ENCODE measurements around the gene NAAA. TPM values are rescaled to one million over a fixed set of nuclear protein-coding genes. Genes with fewer than 3 reads are reported as not detected.

NAAA gene
- total and polyA plus RNA-seq, 2 of the 4 experiments (the other 2 are of a cell fraction): 17.6 to 26.4 TPM

DNA sequence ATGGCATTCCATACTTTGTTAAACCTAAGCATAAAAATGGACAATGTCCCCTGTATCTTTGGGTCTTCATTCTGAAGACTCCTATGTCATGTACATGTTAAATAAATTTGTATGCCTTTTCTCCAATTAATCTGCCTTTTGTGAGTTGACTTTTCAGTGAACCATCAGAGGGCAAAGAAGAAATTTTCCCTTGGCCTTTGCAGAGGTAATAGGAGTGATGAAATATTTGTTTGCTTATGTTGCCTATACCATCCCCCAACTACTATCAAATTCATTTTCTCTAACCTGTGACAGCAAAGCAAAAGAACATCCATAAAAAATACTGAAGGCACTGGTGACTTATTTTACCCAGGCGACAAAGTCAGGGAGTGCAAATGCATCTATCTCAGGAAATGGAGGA, 18.2 kb downstream of the NAAA start:
- H3K18ac ChIP-seq (ENCODE audit: low read depth, low read length): no peak overlapping the region
- H4K8ac ChIP-seq (ENCODE audit: low read depth in 2 of 2, low read length in 2 of 2): no peak overlapping the region
- no peaks in the 10 kb centered on the region for H3K79me1 ChIP-seq (ENCODE audit: low read depth in 1 of 2, low read length in 2 of 2)
- no peak overlapping the region for H3K4ac ChIP-seq (ENCODE audit: low read depth, low read length)
- H3K4me1 ChIP-seq (ENCODE audit: control insufficient read depth, insufficient read depth, low read length): peaks cover 3% of the 10 kb centered on the region
- ATAC-seq (ENCODE audit: low read depth) (no peak), DNase-seq (no peak)
- peaks cover 8% of the 10 kb centered on the region; the same call in 1 of the 2 replicates for H3K9me1 ChIP-seq (ENCODE audit: insufficient read depth, low read length)
- POLR2A ChIA-PET (ENCODE audit: unreplicated experiment): no interaction called here
- peaks cover 2% of the 10 kb centered on the region for H3K36me3 ChIP-seq (ENCODE audit: control insufficient read depth, insufficient read depth, low read length)
- H2BK5ac ChIP-seq (ENCODE audit: low read depth, low read length, poor library complexity, severe bottlenecking): no peak overlapping the region
- H4K5ac ChIP-seq (ENCODE audit: low read depth, low read length): no peak overlapping the region
- no peak overlapping the region for H4K91ac ChIP-seq (ENCODE audit: insufficient read depth, low read depth, low read length)
- no peaks in the 10 kb centered on the region for H4K20me1 ChIP-seq (ENCODE audit: insufficient read depth, low read length)
- no peak overlapping the region for H3K23ac ChIP-seq (ENCODE audit: low read depth, low read length)
- no CpG with 5 or more reads among the region's 1 CpG for WGBS, 2 experiments (ENCODE audit: extremely low coverage in 2 of 2, insufficient read length in 1 of 2)
- H2AK5ac ChIP-seq (ENCODE audit: low read depth, low read length): no peak overlapping the region
- dilution Hi-C loops (cut with HindIII; ENCODE audit: low sequenced_read_pairs, unreplicated experiment) (no loop called here), in situ Hi-C loops (cut with MboI; ENCODE audit: low sequenced_read_pairs) (no loop called here), intact Hi-C loops (cut with micrococcal nuclease) (no loop called here)
- H3K56ac ChIP-seq (ENCODE audit: extremely low read depth, insufficient read depth, low read length): no peak overlapping the region
- no peak overlapping the region for H3K4me2 ChIP-seq (ENCODE audit: low read depth, low read length)
- H2BK20ac ChIP-seq (ENCODE audit: low read depth, low read length): no peak overlapping the region
- no peak overlapping the region for H3K9ac ChIP-seq (ENCODE audit: low read depth, low read length)
- CTCF ChIA-PET: no interaction called here
- no peaks in the 10 kb centered on the region for H3K27me3 ChIP-seq (ENCODE audit: control insufficient read depth, insufficient read depth, low read length)
- no peak overlapping the region for H2AK9ac ChIP-seq (replicated peaks; ENCODE audit: low read depth, low read length, poor library complexity)
- no peak overlapping the region for H2AFZ ChIP-seq (replicated peaks; ENCODE audit: low read length, poor library complexity)
- no peak overlapping the region for H3K27ac ChIP-seq (ENCODE audit: insufficient read depth, low read length)
- no TSS peak for BruUV-seq (replicated peaks)
- H2BK120ac ChIP-seq (ENCODE audit: low read depth, low read length): no peak overlapping the region
- no peak overlapping the region for H2BK15ac ChIP-seq (ENCODE audit: low read depth, low read length)
- no peaks in the 10 kb centered on the region for H3K9me3 ChIP-seq (ENCODE audit: control insufficient read depth, insufficient read depth, low read length)
- H3K14ac ChIP-seq (replicated peaks; ENCODE audit: low read depth, low read length): no peak overlapping the region
- TF ChIP-seq NFE2L2 (IDR thresholded peaks at IDR 0.05; ENCODE audit: low read depth, low read length): no peak
- TF ChIP-seq POLR2A (IDR thresholded peaks at IDR 0.05; ENCODE audit: low read depth, low read length): no peak
- TF ChIP-seq RCOR1 (IDR thresholded peaks at IDR 0.05; ENCODE audit: insufficient replicate concordance, low read length): no peak
- no peak for TF ChIP-seq BHLHE40 (IDR thresholded peaks at IDR 0.05; ENCODE audit: low read depth, low read length)
- TF ChIP-seq, protein P1, sequence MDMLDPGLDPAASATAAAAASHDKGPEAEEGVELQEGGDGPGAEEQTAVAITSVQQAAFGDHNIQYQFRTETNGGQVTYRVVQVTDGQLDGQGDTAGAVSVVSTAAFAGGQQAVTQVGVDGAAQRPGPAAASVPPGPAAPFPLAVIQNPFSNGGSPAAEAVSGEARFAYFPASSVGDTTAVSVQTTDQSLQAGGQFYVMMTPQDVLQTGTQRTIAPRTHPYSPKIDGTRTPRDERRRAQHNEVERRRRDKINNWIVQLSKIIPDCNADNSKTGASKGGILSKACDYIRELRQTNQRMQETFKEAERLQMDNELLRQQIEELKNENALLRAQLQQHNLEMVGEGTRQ (IDR thresholded peaks at IDR 0.05; ENCODE audit: low read depth, low read length): no peak
- no peak for TF ChIP-seq FOS (IDR thresholded peaks at IDR 0.05; ENCODE audit: low read depth, low read length)
- TF ChIP-seq RAD21 (IDR thresholded peaks at IDR 0.05; ENCODE audit: low read length): no peak
- TF ChIP-seq, protein P2, sequence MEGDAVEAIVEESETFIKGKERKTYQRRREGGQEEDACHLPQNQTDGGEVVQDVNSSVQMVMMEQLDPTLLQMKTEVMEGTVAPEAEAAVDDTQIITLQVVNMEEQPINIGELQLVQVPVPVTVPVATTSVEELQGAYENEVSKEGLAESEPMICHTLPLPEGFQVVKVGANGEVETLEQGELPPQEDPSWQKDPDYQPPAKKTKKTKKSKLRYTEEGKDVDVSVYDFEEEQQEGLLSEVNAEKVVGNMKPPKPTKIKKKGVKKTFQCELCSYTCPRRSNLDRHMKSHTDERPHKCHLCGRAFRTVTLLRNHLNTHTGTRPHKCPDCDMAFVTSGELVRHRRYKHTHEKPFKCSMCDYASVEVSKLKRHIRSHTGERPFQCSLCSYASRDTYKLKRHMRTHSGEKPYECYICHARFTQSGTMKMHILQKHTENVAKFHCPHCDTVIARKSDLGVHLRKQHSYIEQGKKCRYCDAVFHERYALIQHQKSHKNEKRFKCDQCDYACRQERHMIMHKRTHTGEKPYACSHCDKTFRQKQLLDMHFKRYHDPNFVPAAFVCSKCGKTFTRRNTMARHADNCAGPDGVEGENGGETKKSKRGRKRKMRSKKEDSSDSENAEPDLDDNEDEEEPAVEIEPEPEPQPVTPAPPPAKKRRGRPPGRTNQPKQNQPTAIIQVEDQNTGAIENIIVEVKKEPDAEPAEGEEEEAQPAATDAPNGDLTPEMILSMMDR (conservative IDR thresholded peaks at IDR 0.05; ENCODE audit: low read depth, low read length): no peak
- TF ChIP-seq, protein P3, sequence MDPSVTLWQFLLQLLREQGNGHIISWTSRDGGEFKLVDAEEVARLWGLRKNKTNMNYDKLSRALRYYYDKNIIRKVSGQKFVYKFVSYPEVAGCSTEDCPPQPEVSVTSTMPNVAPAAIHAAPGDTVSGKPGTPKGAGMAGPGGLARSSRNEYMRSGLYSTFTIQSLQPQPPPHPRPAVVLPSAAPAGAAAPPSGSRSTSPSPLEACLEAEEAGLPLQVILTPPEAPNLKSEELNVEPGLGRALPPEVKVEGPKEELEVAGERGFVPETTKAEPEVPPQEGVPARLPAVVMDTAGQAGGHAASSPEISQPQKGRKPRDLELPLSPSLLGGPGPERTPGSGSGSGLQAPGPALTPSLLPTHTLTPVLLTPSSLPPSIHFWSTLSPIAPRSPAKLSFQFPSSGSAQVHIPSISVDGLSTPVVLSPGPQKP (IDR thresholded peaks at IDR 0.05; ENCODE audit: borderline replicate concordance, low read depth, low read length): no peak
- no peak for TF ChIP-seq CEBPB (IDR thresholded peaks at IDR 0.05; ENCODE audit: low read depth, low read length)
- no peak for TF ChIP-seq RFX5 (IDR thresholded peaks at IDR 0.05; ENCODE audit: low read depth, low read length)
- no peak for TF ChIP-seq SMC3 (IDR thresholded peaks at IDR 0.05; ENCODE audit: low read depth, low read length)
- no peak for TF ChIP-seq CHD1 (IDR thresholded peaks at IDR 0.05; ENCODE audit: low read depth, low read length)
- no peak for TF ChIP-seq MAFK (IDR thresholded peaks at IDR 0.05; ENCODE audit: low read depth, low read length)
- no peak for TF ChIP-seq MAZ (IDR thresholded peaks at IDR 0.05; ENCODE audit: borderline replicate concordance, low read depth, low read length)
- no peak for TF ChIP-seq MXI1 (IDR thresholded peaks at IDR 0.05; ENCODE audit: borderline replicate concordance, low read depth, low read length)
- H3K4me3 ChIP-seq (ENCODE audit: insufficient read depth, low read depth, low read length): no peak overlapping the region

Data from IMR-90 (cell line).